HepG2 (cell line): ENCODE measurements around the gene C21orf58. TPM values are rescaled to one million over a fixed set of nuclear protein-coding genes. Genes with fewer than 3 reads are reported as not detected.
A peak's percentile ranks its signal among the peaks of the same experiment; 100 is the strongest.

ENCODE experiments used
- CCDC6 ChIP-seq: sonication (generic); formaldehyde crosslinking; IDR thresholded peaks from 2 replicates; pipeline ENCODE4 v1.8.1; 2022; ENCODE audit warnings: mild to moderate bottlenecking, missing genetic modification reagents, moderate library complexity
- DR1 ChIP-seq: sonication (generic); formaldehyde crosslinking; IDR thresholded peaks from 2 replicates; pipeline ENCODE4 v1.8.0; 2021; ENCODE audit warnings: mild to moderate bottlenecking, missing genetic modification reagents, inconsistent platforms
- GATAD1 ChIP-seq: IDR thresholded peaks from 2 replicates; pipeline ENCODE4 v1.6.1; 2016; ENCODE audit warnings: missing genetic modification reagents, missing compliant biosample characterization
- HHEX ChIP-seq: IDR thresholded peaks from 2 replicates; pipeline ENCODE4 v1.6.1; 2016; ENCODE audit warnings: control low read depth
- JUN ChIP-seq: sonication (generic); formaldehyde crosslinking; IDR thresholded peaks from 2 replicates; pipeline ENCODE4 v1.4.0; 2020; ENCODE audit warnings: mild to moderate bottlenecking, missing genetic modification reagents
- KDM2A ChIP-seq: sonication (generic); formaldehyde crosslinking; IDR thresholded peaks from 2 replicates; pipeline ENCODE4 v1.4.0; 2020; ENCODE audit warnings: low read depth, missing genetic modification reagents, borderline replicate concordance
- MZF1 ChIP-seq: sonication (generic); formaldehyde crosslinking; IDR thresholded peaks from 2 replicates; pipeline ENCODE4 v1.8.1; 2023; ENCODE audit warnings: mild to moderate bottlenecking, missing genetic modification reagents, borderline replicate concordance
- NFE2L2 ChIP-seq: fragments of 150-350 bp; IDR thresholded peaks from 2 replicates; pipeline ENCODE4 v1.6.1; 2014; ENCODE audit warnings: low read length
- NFYB ChIP-seq: sonication (generic); formaldehyde crosslinking; IDR thresholded peaks from 2 replicates; pipeline ENCODE4 v1.4.0; 2020; ENCODE audit warnings: missing genetic modification reagents
- PHF20 ChIP-seq: sonication (generic); formaldehyde crosslinking; IDR thresholded peaks from 2 replicates; pipeline ENCODE4 v1.5.0; 2020; ENCODE audit warnings: mild to moderate bottlenecking, missing genetic modification reagents
- TEAD2 ChIP-seq: sonication (generic); formaldehyde crosslinking; IDR thresholded peaks from 2 replicates; pipeline ENCODE4 v1.9.0; 2021; ENCODE audit warnings: missing genetic modification reagents
- YEATS2 ChIP-seq: sonication (generic); formaldehyde crosslinking; IDR thresholded peaks from 2 replicates; pipeline ENCODE4 v1.4.0; 2020; ENCODE audit warnings: missing genetic modification reagents, borderline replicate concordance
- ZIK1 ChIP-seq: sonication (generic); formaldehyde crosslinking; IDR thresholded peaks from 2 replicates; pipeline ENCODE4 v1.5.0; 2020; ENCODE audit warnings: mild to moderate bottlenecking, low read depth, missing genetic modification reagents, borderline replicate concordance
- ZNF337 ChIP-seq: sonication (generic); formaldehyde crosslinking; IDR thresholded peaks from 2 replicates; pipeline ENCODE4 v1.5.1; 2020; ENCODE audit warnings: missing genetic modification reagents, low read depth, mild to moderate bottlenecking, borderline replicate concordance
- ZNF569 ChIP-seq: sonication (generic); formaldehyde crosslinking; IDR thresholded peaks from 2 replicates; pipeline ENCODE4 v1.5.0; 2020; ENCODE audit warnings: mild to moderate bottlenecking, missing genetic modification reagents, moderate library complexity, borderline replicate concordance
- ZNF772 ChIP-seq: sonication (generic); formaldehyde crosslinking; IDR thresholded peaks from 2 replicates; pipeline ENCODE4 v1.5.0; 2020; ENCODE audit warnings: mild to moderate bottlenecking, missing genetic modification reagents
- ZNF780A ChIP-seq: sonication (generic); formaldehyde crosslinking; IDR thresholded peaks from 2 replicates; pipeline ENCODE4 v1.8.0; 2022; ENCODE audit warnings: mild to moderate bottlenecking, missing genetic modification reagents, moderate library complexity
- polyA plus RNA-seq, 8 experiments: library from polyadenylated mRNA; depleted of rRNA in 3 of 8; stranded (reverse) in 7 of 8; unstranded in 1 of 8; fragments of >200 nt; fragmentation: Illumina TruSeq in 4 of 8; extraction: Trizol in 4 of 8; gene quantifications; 2 replicates each; pipeline versions ENCODE4 v1.2.1 to v1.2.3, GENCODE V29; 2011 to 2016; ENCODE audit warnings: low read depth in 4 of 8, missing spikeins in 1 of 8, mixed read lengths in 1 of 8; ENCODE audit not compliant: insufficient read depth in 1 of 8
- total RNA-seq, 5 experiments: library from RNA; depleted of rRNA; stranded (reverse); fragments of >200 nt; fragmentation: Illumina TruSeq; extraction: Trizol; gene quantifications; 2 replicates each; pipeline ENCODE4 v1.2.3, GENCODE V29; 2016; ENCODE audit warnings: low read depth in 1 of 5
- TF ChIP-seq, protein P1 (sequence below): sonication (generic); formaldehyde crosslinking; IDR thresholded peaks from 2 replicates; pipeline ENCODE4 v1.4.0; 2020; ENCODE audit warnings: mild to moderate bottlenecking, missing genetic modification reagents
- TF ChIP-seq, protein P2 (sequence below): sonication (generic); formaldehyde crosslinking; IDR thresholded peaks from 2 replicates; pipeline ENCODE4 v1.4.0; 2020; ENCODE audit warnings: missing genetic modification reagents
- TF ChIP-seq, protein P3 (sequence below): sonication (generic); formaldehyde crosslinking; conservative IDR thresholded peaks from 2 replicates; pipeline ENCODE4 v1.8.1; 2023; ENCODE audit warnings: missing genetic modification reagents
- TF ChIP-seq, protein P4 (sequence below): sonication (generic); formaldehyde crosslinking; conservative IDR thresholded peaks from 2 replicates; pipeline ENCODE4 v1.4.0; 2020; ENCODE audit warnings: missing genetic modification reagents
- TF ChIP-seq, protein P5 (sequence below): sonication (generic); formaldehyde crosslinking; IDR thresholded peaks from 2 replicates; pipeline ENCODE4 v1.5.0; 2020; ENCODE audit warnings: mild to moderate bottlenecking, missing genetic modification reagents

Gene C21orf58
- total and polyA plus RNA-seq, 2 of the 13 experiments (the other 11 are each of a cell fraction or from before 2014, with no cell fraction given) = 3.5 to 6.8 TPM

DNA sequence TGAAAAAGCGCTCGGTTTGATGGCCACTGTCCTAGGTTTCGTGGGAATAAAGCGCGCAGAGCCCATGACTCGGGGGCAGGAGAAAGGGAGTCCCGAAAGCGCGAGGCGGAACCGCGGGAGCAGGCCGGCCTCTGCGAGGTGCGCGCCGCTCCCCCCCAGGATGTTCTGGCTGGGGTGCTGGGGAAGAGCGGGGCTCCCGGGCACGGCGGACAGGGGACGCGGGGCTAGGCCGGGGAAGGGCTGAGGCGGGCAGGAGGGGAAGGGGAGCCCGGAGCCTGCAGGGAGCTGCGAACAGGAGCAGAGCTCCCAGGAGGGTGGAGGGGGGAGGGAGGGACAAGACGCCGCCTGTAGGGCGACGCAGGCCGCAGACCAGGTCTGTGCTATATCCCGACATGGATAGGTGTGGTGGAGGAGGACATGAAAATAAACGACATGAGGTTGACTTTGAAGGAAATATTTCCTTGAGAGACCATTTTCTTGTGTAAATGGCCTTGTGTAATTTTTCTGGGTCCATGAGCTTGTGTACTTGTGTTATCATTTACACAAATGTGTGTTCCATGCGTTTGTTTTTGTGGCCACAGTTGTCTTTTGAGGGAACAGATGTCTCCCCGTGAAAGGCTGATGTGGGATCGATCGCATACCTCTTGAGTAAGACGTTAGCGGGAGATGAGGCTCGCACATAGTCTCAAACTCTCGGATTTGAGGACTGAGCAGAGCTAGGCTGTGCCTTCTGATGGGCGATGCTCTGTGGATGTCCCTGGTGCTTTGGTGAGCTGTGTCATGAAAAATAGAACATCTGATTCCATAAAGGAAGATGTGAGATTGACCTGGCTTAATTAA lies 1.6 kb upstream of the C21orf58 start (continued):
- TF ChIP-seq, protein P1, sequence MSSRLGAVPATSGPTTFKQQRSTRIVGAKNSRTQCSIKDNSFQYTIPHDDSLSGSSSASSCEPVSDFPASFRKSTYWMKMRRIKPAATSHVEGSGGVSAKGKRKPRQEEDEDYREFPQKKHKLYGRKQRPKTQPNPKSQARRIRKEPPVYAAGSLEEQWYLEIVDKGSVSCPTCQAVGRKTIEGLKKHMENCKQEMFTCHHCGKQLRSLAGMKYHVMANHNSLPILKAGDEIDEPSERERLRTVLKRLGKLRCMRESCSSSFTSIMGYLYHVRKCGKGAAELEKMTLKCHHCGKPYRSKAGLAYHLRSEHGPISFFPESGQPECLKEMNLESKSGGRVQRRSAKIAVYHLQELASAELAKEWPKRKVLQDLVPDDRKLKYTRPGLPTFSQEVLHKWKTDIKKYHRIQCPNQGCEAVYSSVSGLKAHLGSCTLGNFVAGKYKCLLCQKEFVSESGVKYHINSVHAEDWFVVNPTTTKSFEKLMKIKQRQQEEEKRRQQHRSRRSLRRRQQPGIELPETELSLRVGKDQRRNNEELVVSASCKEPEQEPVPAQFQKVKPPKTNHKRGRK (CRISPR knock-in tag) = no peak
- no peak for TF ChIP-seq TEAD2
- TF ChIP-seq JUN (CRISPR knock-in tag) = no peak
- TF ChIP-seq NFYB = no peak
- no peak; the same call in 1 of the 2 replicates for TF ChIP-seq GATAD1
- TF ChIP-seq KDM2A (CRISPR knock-in tag) = peak; percentile 36; the same call in 1 of the 2 replicates
- no peak; the same call in 1 of the 2 replicates for TF ChIP-seq PHF20 (CRISPR knock-in tag)
- TF ChIP-seq ZIK1 (CRISPR knock-in tag) = no peak
- no peak for TF ChIP-seq ZNF337 (CRISPR knock-in tag)
- TF ChIP-seq YEATS2 = no peak
- no peak for TF ChIP-seq NFE2L2
- TF ChIP-seq, protein P2, sequence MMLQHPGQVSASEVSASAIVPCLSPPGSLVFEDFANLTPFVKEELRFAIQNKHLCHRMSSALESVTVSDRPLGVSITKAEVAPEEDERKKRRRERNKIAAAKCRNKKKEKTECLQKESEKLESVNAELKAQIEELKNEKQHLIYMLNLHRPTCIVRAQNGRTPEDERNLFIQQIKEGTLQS (CRISPR knock-in tag) = no peak
- TF ChIP-seq, protein P3, sequence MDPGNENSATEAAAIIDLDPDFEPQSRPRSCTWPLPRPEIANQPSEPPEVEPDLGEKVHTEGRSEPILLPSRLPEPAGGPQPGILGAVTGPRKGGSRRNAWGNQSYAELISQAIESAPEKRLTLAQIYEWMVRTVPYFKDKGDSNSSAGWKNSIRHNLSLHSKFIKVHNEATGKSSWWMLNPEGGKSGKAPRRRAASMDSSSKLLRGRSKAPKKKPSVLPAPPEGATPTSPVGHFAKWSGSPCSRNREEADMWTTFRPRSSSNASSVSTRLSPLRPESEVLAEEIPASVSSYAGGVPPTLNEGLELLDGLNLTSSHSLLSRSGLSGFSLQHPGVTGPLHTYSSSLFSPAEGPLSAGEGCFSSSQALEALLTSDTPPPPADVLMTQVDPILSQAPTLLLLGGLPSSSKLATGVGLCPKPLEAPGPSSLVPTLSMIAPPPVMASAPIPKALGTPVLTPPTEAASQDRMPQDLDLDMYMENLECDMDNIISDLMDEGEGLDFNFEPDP (CRISPR knock-in tag) = no peak
- no peak for TF ChIP-seq HHEX (CRISPR knock-in tag)
- TF ChIP-seq ZNF772 (CRISPR knock-in tag) = no peak
- TF ChIP-seq ZNF780A (CRISPR knock-in tag) = 0 out of 2 replicates have a peak, but pooled peaks have one; percentile 34
- no peak for TF ChIP-seq MZF1 (CRISPR knock-in tag)
- TF ChIP-seq DR1 (CRISPR knock-in tag) = no peak
- TF ChIP-seq, protein P4, sequence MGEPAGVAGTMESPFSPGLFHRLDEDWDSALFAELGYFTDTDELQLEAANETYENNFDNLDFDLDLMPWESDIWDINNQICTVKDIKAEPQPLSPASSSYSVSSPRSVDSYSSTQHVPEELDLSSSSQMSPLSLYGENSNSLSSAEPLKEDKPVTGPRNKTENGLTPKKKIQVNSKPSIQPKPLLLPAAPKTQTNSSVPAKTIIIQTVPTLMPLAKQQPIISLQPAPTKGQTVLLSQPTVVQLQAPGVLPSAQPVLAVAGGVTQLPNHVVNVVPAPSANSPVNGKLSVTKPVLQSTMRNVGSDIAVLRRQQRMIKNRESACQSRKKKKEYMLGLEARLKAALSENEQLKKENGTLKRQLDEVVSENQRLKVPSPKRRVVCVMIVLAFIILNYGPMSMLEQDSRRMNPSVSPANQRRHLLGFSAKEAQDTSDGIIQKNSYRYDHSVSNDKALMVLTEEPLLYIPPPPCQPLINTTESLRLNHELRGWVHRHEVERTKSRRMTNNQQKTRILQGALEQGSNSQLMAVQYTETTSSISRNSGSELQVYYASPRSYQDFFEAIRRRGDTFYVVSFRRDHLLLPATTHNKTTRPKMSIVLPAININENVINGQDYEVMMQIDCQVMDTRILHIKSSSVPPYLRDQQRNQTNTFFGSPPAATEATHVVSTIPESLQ = no peak
- TF ChIP-seq ZNF569 (CRISPR knock-in tag) = no peak
- TF ChIP-seq CCDC6 (CRISPR knock-in tag) = no peak; the same call in 1 of the 2 replicates
- TF ChIP-seq, protein P5, sequence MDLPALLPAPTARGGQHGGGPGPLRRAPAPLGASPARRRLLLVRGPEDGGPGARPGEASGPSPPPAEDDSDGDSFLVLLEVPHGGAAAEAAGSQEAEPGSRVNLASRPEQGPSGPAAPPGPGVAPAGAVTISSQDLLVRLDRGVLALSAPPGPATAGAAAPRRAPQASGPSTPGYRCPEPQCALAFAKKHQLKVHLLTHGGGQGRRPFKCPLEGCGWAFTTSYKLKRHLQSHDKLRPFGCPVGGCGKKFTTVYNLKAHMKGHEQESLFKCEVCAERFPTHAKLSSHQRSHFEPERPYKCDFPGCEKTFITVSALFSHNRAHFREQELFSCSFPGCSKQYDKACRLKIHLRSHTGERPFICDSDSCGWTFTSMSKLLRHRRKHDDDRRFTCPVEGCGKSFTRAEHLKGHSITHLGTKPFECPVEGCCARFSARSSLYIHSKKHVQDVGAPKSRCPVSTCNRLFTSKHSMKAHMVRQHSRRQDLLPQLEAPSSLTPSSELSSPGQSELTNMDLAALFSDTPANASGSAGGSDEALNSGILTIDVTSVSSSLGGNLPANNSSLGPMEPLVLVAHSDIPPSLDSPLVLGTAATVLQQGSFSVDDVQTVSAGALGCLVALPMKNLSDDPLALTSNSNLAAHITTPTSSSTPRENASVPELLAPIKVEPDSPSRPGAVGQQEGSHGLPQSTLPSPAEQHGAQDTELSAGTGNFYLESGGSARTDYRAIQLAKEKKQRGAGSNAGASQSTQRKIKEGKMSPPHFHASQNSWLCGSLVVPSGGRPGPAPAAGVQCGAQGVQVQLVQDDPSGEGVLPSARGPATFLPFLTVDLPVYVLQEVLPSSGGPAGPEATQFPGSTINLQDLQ = no peak
